Endothelial cell of umbilical vein (primary cell): ENCODE data around the gene ITIH5. TPM values are rescaled to one million over a fixed set of nuclear protein-coding genes. Genes with fewer than 3 reads are reported as not detected.

ENCODE experiments used
- BruUV-seq: library from RNA; stranded (reverse); fragments of 400-500 nt; replicated peaks from 2 replicates; lab custom pipeline; 2021; lab: Mats Ljungman, UMichigan
- CTCF ChIA-PET: fragments of 300-600, 350-600 bp; sonication (Branson Sonifier 250); formaldehyde crosslinking; loops from one replicate; lab custom pipeline; 2021; ENCODE audit warnings: antibody characterized with exemption, inconsistent platforms; lab: Charles Lee
- POLR2A ChIA-PET: fragments of 300-600, 350-600 bp; sonication (Branson Sonifier 250); formaldehyde crosslinking; loops from one replicate; lab custom pipeline; 2021; ENCODE audit warnings: antibody characterized with exemption, inconsistent platforms; lab: Charles Lee
- DNase-seq: peaks from one replicate; pipeline ENCODE4 v3.0.0-alpha.2; 2011; ENCODE audit warnings: low read depth, low spot score
- FAIRE-seq: peaks from 2 replicates; lab custom pipeline; 2011; peaks lifted over from hg19 to GRCh38; lab: Jason Lieb, UNC
- H2AFZ ChIP-seq: 2 replicates; pipeline ENCODE4 v1.6.0; 2012; ENCODE audit warnings: low read depth, low read length, control low read depth, inconsistent platforms
- H3K27ac ChIP-seq: 2 replicates; pipeline ENCODE4 v1.5.1; 2011; ENCODE audit warnings: low read depth, mild to moderate bottlenecking, control low read depth, low read length, moderate library complexity; ENCODE audit not compliant: insufficient read depth
- H3K27me3 ChIP-seq, 2 experiments: 2 replicates each; pipeline versions ENCODE4 v1.6.0 to v1.6.1; 2011; ENCODE audit warnings: low read length in 2 of 2, mixed read lengths in 1 of 2; ENCODE audit not compliant: control insufficient read depth in 2 of 2, insufficient read depth in 2 of 2
- H3K36me3 ChIP-seq, 2 experiments: 2 replicates in 1 of 2; 3 replicates in 1 of 2; pipeline ENCODE4 v1.5.1; 2011; ENCODE audit warnings: low read length in 2 of 2, mild to moderate bottlenecking in 1 of 2, moderate library complexity in 1 of 2; ENCODE audit not compliant: control insufficient read depth in 2 of 2, insufficient read depth in 2 of 2; ENCODE audit errors: extremely low read depth in 1 of 2
- H3K4me1 ChIP-seq: 3 replicates; pipeline ENCODE4 v1.5.1; 2011; ENCODE audit warnings: mild to moderate bottlenecking, low read length; ENCODE audit not compliant: control insufficient read depth, insufficient read depth; ENCODE audit errors: extremely low read depth
- H3K4me2 ChIP-seq: 2 replicates; pipeline ENCODE4 v1.6.1; 2011; ENCODE audit warnings: low read length, control low read depth, mixed read lengths; ENCODE audit not compliant: insufficient read depth
- H3K4me3 ChIP-seq, 3 experiments: fragments of 200-600 bp in 1 of 3; sonication (generic), shearing (Covaris generic) in 1 of 3; replicated peaks in 1 of 3; 2 replicates each; pipeline ENCODE4 v1.5.1; 2011 to 2016; ENCODE audit warnings: control low read depth in 3 of 3, low read length in 3 of 3, mild to moderate bottlenecking in 2 of 3, inconsistent platforms in 1 of 3, low read depth in 1 of 3, moderate library complexity in 1 of 3; ENCODE audit not compliant: insufficient read depth in 1 of 3
- H3K79me2 ChIP-seq: 2 replicates; pipeline ENCODE4 v1.6.0; 2012; ENCODE audit warnings: low read length, inconsistent platforms; ENCODE audit not compliant: control insufficient read depth, insufficient read depth
- H3K9ac ChIP-seq: replicated peaks from 2 replicates; pipeline ENCODE3; 2011; ENCODE audit warnings: low read length, control low read depth; ENCODE audit not compliant: insufficient read depth; ENCODE audit errors: extremely low read depth
- H3K9me1 ChIP-seq: replicated peaks from 3 replicates; pipeline ENCODE4 v1.6.0; 2011; ENCODE audit warnings: mild to moderate bottlenecking, low read length; ENCODE audit not compliant: control insufficient read depth, insufficient read depth; ENCODE audit errors: extremely low read depth
- H3K9me3 ChIP-seq: replicated peaks from 2 replicates; pipeline ENCODE4 v1.5.1; 2012; ENCODE audit warnings: low read length, inconsistent platforms; ENCODE audit not compliant: control insufficient read depth, insufficient read depth
- H4K20me1 ChIP-seq: replicated peaks from 2 replicates; pipeline ENCODE3; 2011; ENCODE audit warnings: mild to moderate bottlenecking, low read length; ENCODE audit not compliant: control insufficient read depth, insufficient read depth; ENCODE audit errors: extremely low read depth
- EZH2 ChIP-seq: IDR thresholded peaks from 2 replicates; pipeline ENCODE4 v1.6.1; 2012; ENCODE audit warnings: borderline replicate concordance, low read depth, mild to moderate bottlenecking, moderate library complexity, low read length, inconsistent platforms; ENCODE audit not compliant: severe bottlenecking
- FOS ChIP-seq: IDR thresholded peaks from 2 replicates; pipeline ENCODE4 v1.6.1; 2011; ENCODE audit warnings: mild to moderate bottlenecking, low read length, moderate library complexity, borderline replicate concordance; ENCODE audit not compliant: insufficient read depth
- GATA2 ChIP-seq: IDR thresholded peaks from 2 replicates; pipeline ENCODE4 v1.7.0; 2011; ENCODE audit warnings: low read depth, mild to moderate bottlenecking, moderate library complexity, mixed read lengths, low read length; ENCODE audit not compliant: insufficient read length, insufficient read depth
- JUN ChIP-seq: IDR thresholded peaks from 2 replicates; pipeline ENCODE4 v1.6.1; 2011; ENCODE audit warnings: borderline replicate concordance, low read depth; ENCODE audit not compliant: insufficient read length, insufficient read depth
- MAX ChIP-seq: IDR thresholded peaks from 2 replicates; pipeline ENCODE4 v1.6.1; 2011; ENCODE audit not compliant: insufficient read depth, insufficient read length
- MYC ChIP-seq: IDR thresholded peaks from one replicate; pipeline ENCODE4 v1.6.1; 2011; ENCODE audit warnings: mild to moderate bottlenecking, low read depth, low read length
- POLR2A ChIP-seq: IDR thresholded peaks from 2 replicates; pipeline ENCODE4 v1.6.1; 2012; ENCODE audit warnings: low read depth, mild to moderate bottlenecking, control low read depth, low read length
- POLR2AphosphoS5 ChIP-seq: IDR thresholded peaks from 2 replicates; pipeline ENCODE4 v1.6.1; 2012; ENCODE audit warnings: low read depth, mild to moderate bottlenecking, control low read depth, low read length, moderate library complexity; ENCODE audit not compliant: insufficient read depth
- dilution Hi-C: fragments of 300-500 bp; cut with MboI; formaldehyde crosslinking; loops from one replicate; pipeline ENCODE4 v1.15.0; 2019; ENCODE audit warnings: low sequenced_read_pairs; ENCODE audit not compliant: extremely low pct_ligation_motif_present
- intact Hi-C: fragments of 100-400 bp; cut with micrococcal nuclease; formaldehyde crosslinking; loops from one replicate; pipeline ENCODE4 v1.10.0; 2022
- polyA plus RNA-seq, 4 experiments: library from polyadenylated mRNA; depleted of rRNA in 3 of 4; stranded (reverse) in 3 of 4; unstranded in 1 of 4; fragments of >200 nt; gene quantifications; 2 replicates each; pipeline versions ENCODE4 v1.2.1 to v1.2.3, GENCODE V29; 2011 to 2012; ENCODE audit warnings: missing spikeins in 1 of 4
- total RNA-seq: library from RNA; stranded (reverse); gene quantifications from 2 replicates; pipeline ENCODE4 v1.2.3, GENCODE V29; 2021
- TF ChIP-seq, protein P1 (sequence below), 2 donors: IDR thresholded peaks; 1 replicate in 1 of 2; 2 replicates in 1 of 2; pipeline ENCODE4 v1.5.1; 2011; ENCODE audit warnings: low read length in 2 of 2, mild to moderate bottlenecking in 2 of 2, moderate library complexity in 2 of 2, control low read depth in 1 of 2, inconsistent platforms in 1 of 2, low read depth in 1 of 2; ENCODE audit not compliant: insufficient read depth in 1 of 2; ENCODE audit errors: extremely low read depth in 1 of 2

Gene ITIH5
- total and polyA plus RNA-seq, 2 donors (not counting 3 experiments of a cell fraction or from before 2014, with no cell fraction given), result not detected

- no peaks in the 10 kb centered on the region for H3K9me1 ChIP-seq
- no peak overlapping the region for H3K4me2 ChIP-seq
- DNase-seq (no peak), FAIRE-seq (no peak)
- H3K9ac ChIP-seq, result no peak overlapping the region
- no peak overlapping the region for H3K27ac ChIP-seq
- no peak overlapping the region for H3K4me3 ChIP-seq
- BruUV-seq, result no TSS peak
- POLR2A ChIA-PET, result no interaction called here
- dilution Hi-C loops (no loop called here), intact Hi-C loops (no loop called here)
- TF ChIP-seq FOS, result no peak
- TF ChIP-seq JUN, result no peak
- TF ChIP-seq GATA2, result no peak
- no peak for TF ChIP-seq MYC
- no peak for TF ChIP-seq POLR2A
- TF ChIP-seq, protein P1, sequence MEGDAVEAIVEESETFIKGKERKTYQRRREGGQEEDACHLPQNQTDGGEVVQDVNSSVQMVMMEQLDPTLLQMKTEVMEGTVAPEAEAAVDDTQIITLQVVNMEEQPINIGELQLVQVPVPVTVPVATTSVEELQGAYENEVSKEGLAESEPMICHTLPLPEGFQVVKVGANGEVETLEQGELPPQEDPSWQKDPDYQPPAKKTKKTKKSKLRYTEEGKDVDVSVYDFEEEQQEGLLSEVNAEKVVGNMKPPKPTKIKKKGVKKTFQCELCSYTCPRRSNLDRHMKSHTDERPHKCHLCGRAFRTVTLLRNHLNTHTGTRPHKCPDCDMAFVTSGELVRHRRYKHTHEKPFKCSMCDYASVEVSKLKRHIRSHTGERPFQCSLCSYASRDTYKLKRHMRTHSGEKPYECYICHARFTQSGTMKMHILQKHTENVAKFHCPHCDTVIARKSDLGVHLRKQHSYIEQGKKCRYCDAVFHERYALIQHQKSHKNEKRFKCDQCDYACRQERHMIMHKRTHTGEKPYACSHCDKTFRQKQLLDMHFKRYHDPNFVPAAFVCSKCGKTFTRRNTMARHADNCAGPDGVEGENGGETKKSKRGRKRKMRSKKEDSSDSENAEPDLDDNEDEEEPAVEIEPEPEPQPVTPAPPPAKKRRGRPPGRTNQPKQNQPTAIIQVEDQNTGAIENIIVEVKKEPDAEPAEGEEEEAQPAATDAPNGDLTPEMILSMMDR (IDR thresholded peaks at IDR 0.05; ENCODE audit: extremely low read depth in 1 of 2, insufficient read depth in 1 of 2, low read depth in 1 of 2, low read length in 2 of 2), result no peak
- TF ChIP-seq POLR2AphosphoS5, result no peak
- TF ChIP-seq EZH2, result no peak
- TF ChIP-seq MAX, result no peak
- H3K36me3 ChIP-seq, result no peaks in the 10 kb centered on the region
- no peaks in the 10 kb centered on the region for H3K27me3 ChIP-seq
- H3K79me2 ChIP-seq, result no peaks in the 10 kb centered on the region
- no peak overlapping the region for H2AFZ ChIP-seq
- H3K4me1 ChIP-seq, result no peaks in the 10 kb centered on the region
- H3K9me3 ChIP-seq, result no peaks in the 10 kb centered on the region
- H4K20me1 ChIP-seq, result no peaks in the 10 kb centered on the region
- CTCF ChIA-PET, result no interaction called here
These were observed 104.8 kb downstream of the ITIH5 start for GRCh38 chr10:7561985-7562384.
